Lung (tissue), 12 donors: ENCODE results near the gene THSD7A. TPM values are rescaled to one million over a fixed set of nuclear protein-coding genes. Genes with fewer than 3 reads are reported as not detected.

ENCODE experiments used
- ATAC-seq: fragments of 200-7000 bp; cut with Tn5 transposase; one replicate; pipeline ENCODE4 v1.9.1; 2020; ENCODE audit warnings: moderate number of reproducible peaks; ENCODE audit not compliant: insufficient read depth, low FRiP score
- DNase-seq, 3 donors: peaks; one replicate each; pipeline ENCODE4 v3.0.0-alpha.2; 2013 to 2017
- H3K27ac ChIP-seq, 2 donors: one replicate each; pipeline ENCODE4 v1.5.1; 2013; ENCODE audit warnings: mild to moderate bottlenecking in 2 of 2, moderate library complexity in 2 of 2, control low read depth in 1 of 2, inconsistent platforms in 1 of 2, low read depth in 1 of 2, low read length in 1 of 2
- H3K27me3 ChIP-seq, 3 donors: one replicate each; pipeline ENCODE4 v1.5.1; 2013; ENCODE audit warnings: low read length in 2 of 3; ENCODE audit not compliant: control insufficient read depth in 3 of 3, insufficient read depth in 3 of 3
- H3K36me3 ChIP-seq, 4 donors: one replicate each; pipeline ENCODE4 v1.5.1; 2013; ENCODE audit warnings: low read length in 4 of 4, mild to moderate bottlenecking in 1 of 4, moderate library complexity in 1 of 4; ENCODE audit not compliant: control insufficient read depth in 4 of 4, insufficient read depth in 4 of 4
- H3K4me1 ChIP-seq, 5 donors: one replicate each; pipeline ENCODE4 v1.5.1; 2013; ENCODE audit warnings: low read length in 5 of 5, mild to moderate bottlenecking in 2 of 5, moderate library complexity in 1 of 5; ENCODE audit not compliant: control insufficient read depth in 5 of 5, insufficient read depth in 5 of 5
- H3K4me3 ChIP-seq: one replicate; pipeline ENCODE4 v1.5.1; 2013; ENCODE audit warnings: mild to moderate bottlenecking, control low read depth, moderate library complexity
- H3K9ac ChIP-seq, 2 donors: one replicate each; pipeline ENCODE4 v1.5.1; 2013; ENCODE audit warnings: low read length in 2 of 2, control low read depth in 1 of 2; ENCODE audit not compliant: insufficient read depth in 1 of 2
- H3K9me3 ChIP-seq, 4 donors: one replicate each; pipeline ENCODE4 v1.5.1; 2013; ENCODE audit warnings: low read length in 3 of 4, mild to moderate bottlenecking in 1 of 4, moderate library complexity in 1 of 4; ENCODE audit not compliant: control insufficient read depth in 4 of 4, insufficient read depth in 3 of 4
- CTCF ChIP-seq: IDR thresholded peaks from 2 replicates; pipeline ENCODE4 v1.5.1; 2012; ENCODE audit warnings: mild to moderate bottlenecking; ENCODE audit errors: control extremely low read depth, extremely low read depth
- WGBS, 2 donors: extraction: QIAGEN DNeasy Blood & Tissue Kit; methylation state at CpG; one replicate each; pipeline ENCODE4 v1.1.7; 2013; 5-methylcytosine and 5-hydroxymethylcytosine counted together
- polyA plus RNA-seq, 2 donors: library from polyadenylated mRNA; stranded (reverse); fragments of 200-250 nt; gene quantifications; one replicate each; pipeline ENCODE4 v1.2.1, GENCODE V29; 2013
- total RNA-seq, 2 donors: library from RNA; depleted of rRNA in 1 of 2; stranded (reverse); fragments of >200 nt in 1 of 2; gene quantifications; one replicate each; pipeline ENCODE4 v1.2.1, GENCODE V29; 2014 to 2021
- donor health status: control.
- donor health status: control.
- donor health status: Bipolar disorder and iron deficiency.
- donor health status: healthy.
- donor health status: DM: yes; HTN: yes; CAD: no.

Gene THSD7A
- total and polyA plus RNA-seq, 4 donors: 0.53 to 12.1 (median 4.5) TPM

- TF ChIP-seq CTCF: no peak
- no peaks in the 10 kb centered on the region for H3K27me3 ChIP-seq
- no peak for ATAC-seq
These were observed 418.1 kb downstream of the THSD7A start for GRCh38 chr7:11413901-11414300.

GRCh38 chr7:11412036-11412435 is 420.0 kb downstream of the THSD7A start:
- Histone ChIP-seq H3K4me1 (no peaks in the 10 kb centered on the region), H3K9ac (no peak overlapping the region), H3K4me3 (no peak overlapping the region), H3K27me3 (no peaks in the 10 kb centered on the region), H3K36me3 (peaks cover 0 to 15% (median under 1%) of the 10 kb centered on the region in 4 donors), H3K9me3 (peaks cover 0 to 6% (median 0%) of the 10 kb centered on the region in 4 donors), H3K27ac (no peak overlapping the region)
- WGBS, 2 donors: 84 to 91% methylated on average over 2 of the region's 2 CpGs
- ATAC-seq (no peak), DNase-seq (no peak)
- no peak for TF ChIP-seq CTCF

More at GRCh38 chr7:11413901-11414300, 418.1 kb downstream of the THSD7A start:
- H3K27ac ChIP-seq: no peak overlapping the region
- peaks cover 0 to 13% (median 0%) of the 10 kb centered on the region in 4 donors for H3K36me3 ChIP-seq
- no peaks in the 10 kb centered on the region for H3K4me1 ChIP-seq
- peaks cover 0 to 6% (median 0%) of the 10 kb centered on the region in 4 donors for H3K9me3 ChIP-seq
- no peak overlapping the region for H3K4me3 ChIP-seq
- H3K9ac ChIP-seq: no peak overlapping the region
- DNase-seq: no peak

- no peak for TF ChIP-seq CTCF
- no peak for ATAC-seq
- 80 to 89% methylated on average over 8 of the region's 8 CpGs for WGBS, 2 donors
- H3K9me3 ChIP-seq: peaks cover 0 to 6% (median 0%) of the 10 kb centered on the region in 4 donors
- H3K4me1 ChIP-seq: no peaks in the 10 kb centered on the region
- peak in 1 of 3 donors; percentile 20 for DNase-seq
- H3K27ac ChIP-seq: no peak overlapping the region
- H3K9ac ChIP-seq: no peak overlapping the region
- no peak overlapping the region for H3K4me3 ChIP-seq
- H3K27me3 ChIP-seq: no peaks in the 10 kb centered on the region
- H3K36me3 ChIP-seq: peaks cover 0 to 20% (median 6%) of the 10 kb centered on the region in 4 donors
These were observed 421.0 kb downstream of the THSD7A start for GRCh38 chr7:11410656-11411644.
